T-helper 1 cell treated with Interleukin-12 subunit alpha and Interleukin-12 subunit beta and Interleukin-4 antibody, amounts not matched to agents 30 ng/mL and 1 ng/mL, for 36 hours (primary cell): ENCODE data around the gene MTMR1. TPM values are rescaled to one million over a fixed set of nuclear protein-coding genes. Genes with fewer than 3 reads are reported as not detected.

Experiments
- intact Hi-C: fragments of 100-400 bp; cut with micrococcal nuclease; formaldehyde crosslinking; loops from one replicate; pipeline ENCODE4 v1.15.1; 2024
- total RNA-seq: library from RNA; stranded (reverse); gene quantifications from 2 replicates; pipeline ENCODE4 v1.2.3, GENCODE V29; 2022

MTMR1 gene
- total RNA-seq, 1 donor from 2014 or later, result 58.2 TPM

DNA sequence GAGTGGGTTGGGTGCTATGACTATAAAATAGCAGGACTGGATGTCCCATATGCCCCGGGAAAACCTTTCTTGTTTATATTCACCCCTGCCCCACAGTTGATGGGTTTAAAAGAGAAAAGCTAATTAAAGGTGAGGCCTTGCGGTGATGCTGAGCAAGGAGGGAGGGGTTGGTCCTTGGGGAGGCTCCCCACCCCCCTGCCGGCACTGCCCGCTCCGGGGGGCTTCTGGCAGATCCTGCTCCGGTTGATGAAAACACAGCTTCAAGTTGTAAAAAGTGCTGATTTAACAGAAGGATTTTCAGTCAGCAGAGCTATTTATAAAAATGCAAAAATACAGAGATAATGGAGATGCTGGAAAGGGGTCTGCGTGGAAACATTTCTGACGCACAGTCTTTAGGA, 68.6 kb downstream of the MTMR1 start:
- intact Hi-C loops, result loop anchor here (10.0 kb wide), 1 partner anchor 633 kb away; the partner anchor contains the start of gene VMA21

DNA sequence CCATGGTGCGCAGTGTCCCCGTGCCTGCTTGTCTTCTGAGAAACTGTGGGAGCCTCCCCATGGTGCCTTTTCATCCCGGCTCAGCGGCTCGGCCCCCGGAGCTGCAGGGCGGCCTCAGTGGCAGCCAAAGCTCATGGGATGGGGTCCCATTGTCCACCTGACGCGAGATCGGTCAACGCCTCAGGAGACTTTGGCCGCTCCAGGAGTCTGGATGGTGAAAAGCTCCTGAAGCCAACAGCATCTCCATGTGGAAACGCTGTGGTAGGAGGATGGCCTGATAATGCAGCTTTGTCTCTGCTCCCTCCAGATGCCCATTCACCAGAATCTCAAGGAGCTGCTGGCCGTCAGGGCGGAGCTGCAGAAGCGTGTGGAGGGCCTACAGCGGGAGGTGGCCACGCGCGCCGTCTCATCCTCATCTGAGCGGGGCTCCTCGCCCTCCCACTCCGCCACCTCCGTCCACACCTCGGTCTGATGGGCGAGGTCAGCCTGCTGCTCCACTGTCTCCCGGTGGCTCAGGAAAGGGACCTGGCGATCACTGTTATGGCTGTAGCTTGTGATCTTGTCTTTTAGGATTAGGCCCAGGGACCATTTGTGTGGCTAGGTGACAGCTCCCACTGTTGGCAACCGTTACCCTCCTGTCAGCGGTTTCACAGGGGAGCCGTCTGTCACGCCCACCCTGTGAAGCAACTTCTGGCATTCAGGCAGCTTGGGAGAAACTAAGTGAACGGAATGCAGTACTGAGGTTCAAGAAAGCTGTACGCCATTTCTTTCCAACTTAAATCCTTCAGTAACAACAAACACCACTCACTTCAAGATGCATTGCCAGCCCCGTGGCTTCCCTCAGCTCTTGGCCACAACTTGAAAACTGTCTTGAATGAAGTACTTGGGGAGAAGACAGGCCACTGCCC, 69.3 kb downstream of the MTMR1 start:
- intact Hi-C loops, result loop anchor here (10.0 kb wide), 1 partner anchor 632 kb away; the partner anchor contains the start of gene VMA21

DNA sequence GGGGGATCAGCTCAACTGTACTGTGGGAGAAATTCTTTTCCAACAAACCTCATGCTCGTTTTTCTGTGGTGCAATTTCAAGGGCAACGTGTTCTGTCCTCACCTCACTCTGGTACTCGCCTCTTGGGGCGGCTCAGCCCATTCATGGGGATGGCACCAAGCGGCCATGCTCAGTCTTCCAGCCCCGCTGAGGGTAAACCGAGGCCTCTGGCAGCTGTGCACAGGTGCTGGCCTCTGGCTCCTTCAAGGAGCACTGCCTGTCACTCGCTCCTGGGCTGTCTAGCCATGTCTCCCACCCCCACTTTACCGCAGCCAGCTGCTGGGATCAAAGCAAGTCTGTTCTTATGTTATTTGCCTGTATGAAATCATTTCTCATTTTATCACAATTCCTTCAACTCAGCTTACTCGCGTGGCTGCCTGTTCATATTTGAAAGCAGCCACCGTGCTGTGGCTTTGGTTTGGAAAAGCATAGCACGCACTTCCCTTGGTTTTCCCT, 70.2 kb downstream of the MTMR1 start:
- intact Hi-C loops, result loop anchor here (10.0 kb wide), 1 partner anchor 631 kb away; the partner anchor contains the start of gene VMA21

DNA sequence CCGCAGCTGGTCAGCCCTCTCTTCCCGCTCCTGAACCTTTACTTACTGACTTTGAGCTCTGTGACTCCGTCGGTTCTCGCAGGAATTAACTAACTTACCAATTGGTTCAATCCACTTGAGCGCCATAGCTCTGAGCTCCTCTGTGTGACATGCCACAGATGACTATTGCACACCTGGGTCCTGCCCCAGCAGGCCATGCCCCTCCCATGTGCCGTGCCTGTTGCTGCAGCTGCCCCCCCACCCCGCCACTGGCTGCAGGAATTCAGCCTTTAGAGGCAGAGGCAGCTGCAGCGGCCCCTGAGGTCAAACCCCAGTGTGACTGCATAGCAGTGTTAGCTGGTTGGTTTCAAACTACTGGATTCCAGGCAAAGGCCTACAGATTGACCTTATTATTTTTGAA, 70.6 kb downstream of the MTMR1 start:
- intact Hi-C loops, result loop anchor here (10.0 kb wide), 1 partner anchor 631 kb away; the partner anchor contains the start of gene VMA21

DNA sequence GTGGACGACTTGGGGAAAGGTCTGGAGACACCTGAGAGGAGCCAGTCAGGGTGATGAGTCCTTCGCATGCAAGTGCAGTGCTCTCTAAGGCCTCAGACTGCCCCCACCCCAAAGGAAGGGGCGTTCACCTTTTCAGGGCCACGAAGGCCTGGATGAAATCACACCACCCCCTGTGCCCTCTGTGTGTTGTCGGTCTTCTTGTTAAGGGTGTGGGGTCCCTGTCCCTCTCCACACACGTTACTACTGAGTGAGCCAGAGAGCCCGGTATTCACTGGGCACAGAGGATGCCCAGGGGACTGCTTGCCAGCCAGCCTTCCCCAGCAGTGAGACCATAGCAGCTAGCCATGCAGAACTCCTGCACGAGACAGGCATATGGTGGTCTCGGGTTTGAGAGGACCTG, 72.0 kb downstream of the MTMR1 start:
- intact Hi-C loops, result loop anchor here (10.0 kb wide), 1 partner anchor 630 kb away; the partner anchor contains the start of gene VMA21

DNA sequence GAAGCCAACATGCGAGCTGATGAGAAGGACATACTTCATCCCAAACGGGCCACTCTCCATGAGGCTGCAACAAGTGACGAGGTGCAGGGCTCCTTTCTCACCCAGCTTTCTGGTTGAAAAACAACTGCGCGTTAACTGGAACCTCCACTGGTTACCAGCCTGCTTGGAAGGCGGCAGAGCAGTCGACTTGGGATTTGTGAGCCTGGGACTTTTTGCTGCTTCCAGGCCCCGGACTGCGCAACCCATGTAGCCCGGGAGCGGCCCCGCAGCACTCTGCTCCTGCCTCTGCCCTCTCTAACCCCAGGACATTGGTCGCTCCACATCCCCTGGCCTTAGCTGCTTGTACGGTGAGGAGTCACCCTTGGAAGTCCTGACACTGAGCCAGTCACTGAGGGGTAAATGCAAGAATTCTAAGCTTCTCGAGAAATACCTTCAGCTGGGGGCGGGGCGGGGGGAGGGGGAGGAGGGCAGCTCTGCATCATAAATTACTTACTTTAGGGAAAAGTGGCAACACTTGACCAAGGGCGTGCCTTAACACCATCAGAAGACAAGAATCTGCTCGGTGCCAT, 72.7 kb downstream of the MTMR1 start:
- intact Hi-C loops, result loop anchor here (10.0 kb wide), 1 partner anchor 629 kb away; the partner anchor contains the start of gene VMA21

DNA sequence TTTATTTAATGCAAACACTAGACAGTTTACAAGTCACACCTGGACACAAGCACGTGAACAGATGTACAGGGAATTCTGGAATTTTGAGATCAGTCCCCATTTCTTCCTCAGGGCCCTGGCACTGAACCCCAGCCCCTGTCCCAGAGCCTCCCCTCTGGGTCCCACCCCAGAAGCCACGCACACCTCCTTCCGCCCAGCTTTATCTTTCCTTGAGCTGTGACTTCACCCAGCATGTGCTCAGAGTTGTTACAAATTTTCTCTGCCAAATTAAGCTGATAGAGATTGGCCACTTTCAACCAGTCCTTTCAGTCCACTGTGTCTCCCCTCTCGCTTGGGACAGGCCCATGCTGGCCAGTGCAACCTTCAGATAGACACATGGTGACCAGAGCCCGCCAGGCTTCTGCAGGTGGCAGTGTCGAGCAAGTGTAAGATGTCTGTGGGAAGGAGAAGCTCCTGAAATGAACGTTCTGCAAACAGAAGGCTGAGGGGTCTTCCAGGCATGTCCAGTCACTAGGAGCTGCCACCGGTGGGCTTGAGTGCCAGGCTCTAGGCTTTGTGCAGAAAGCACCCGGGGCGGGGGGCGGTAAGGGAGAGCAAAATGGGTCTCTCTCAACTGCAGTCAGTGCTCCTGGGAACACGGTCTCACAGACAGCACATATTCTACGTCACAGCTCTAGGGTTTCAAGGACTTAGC, 73.3 kb downstream of the MTMR1 start:
- intact Hi-C loops, result loop anchor here (10.0 kb wide), 1 partner anchor 628 kb away; the partner anchor contains the start of gene VMA21

DNA sequence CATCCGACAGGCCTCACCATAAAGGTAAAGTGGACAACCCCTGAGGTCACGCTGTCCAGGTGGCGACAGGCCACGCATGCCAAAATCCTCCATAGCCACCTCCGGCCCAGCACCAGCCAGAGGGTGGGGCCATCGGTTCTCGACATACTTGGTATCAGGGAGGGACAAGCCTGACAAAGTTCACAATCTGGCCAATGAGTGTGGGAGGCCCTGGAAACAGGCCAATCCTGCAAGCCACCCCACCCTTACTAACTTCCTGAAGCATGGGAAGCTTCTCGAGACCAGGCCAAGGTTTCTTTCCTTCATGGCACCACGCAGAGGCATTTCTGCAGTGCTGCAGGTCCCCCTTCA, 73.8 kb downstream of the MTMR1 start:
- intact Hi-C loops, result loop anchor here (10.0 kb wide), 1 partner anchor 628 kb away; the partner anchor contains the start of gene VMA21

DNA sequence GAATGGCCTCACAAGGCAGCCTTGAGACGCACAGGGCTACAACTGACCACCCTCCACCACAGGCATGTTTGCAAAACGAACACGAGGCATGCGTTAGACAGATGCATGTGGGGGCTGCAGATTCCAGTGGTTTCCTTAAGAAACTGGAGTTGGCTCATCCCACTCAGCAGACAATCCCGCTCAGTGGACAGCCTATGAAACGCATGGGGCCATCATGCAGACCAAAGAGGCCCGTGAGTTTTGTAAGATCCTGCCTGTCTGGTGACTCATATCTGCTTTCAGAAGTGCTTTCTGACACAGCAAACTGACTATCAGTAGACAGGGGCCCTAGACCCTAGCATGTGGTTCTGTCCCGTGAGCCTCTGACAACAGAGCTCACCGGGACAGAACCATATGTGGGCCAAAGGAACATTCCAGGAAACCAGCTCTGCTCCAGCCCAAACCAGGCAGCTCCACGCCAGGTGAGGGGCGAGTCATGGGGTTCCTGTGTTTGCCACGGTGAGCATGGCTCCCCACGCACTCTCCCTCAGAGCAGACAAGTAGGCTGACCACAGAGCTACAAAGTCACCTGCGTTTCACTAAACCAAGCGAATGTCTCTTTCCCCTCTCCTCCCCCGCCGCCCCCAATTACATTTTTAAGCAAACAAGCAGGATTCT, 74.4 kb downstream of the MTMR1 start:
- intact Hi-C loops, result loop anchor here (10.0 kb wide), 1 partner anchor 627 kb away; the partner anchor contains the start of gene VMA21

DNA sequence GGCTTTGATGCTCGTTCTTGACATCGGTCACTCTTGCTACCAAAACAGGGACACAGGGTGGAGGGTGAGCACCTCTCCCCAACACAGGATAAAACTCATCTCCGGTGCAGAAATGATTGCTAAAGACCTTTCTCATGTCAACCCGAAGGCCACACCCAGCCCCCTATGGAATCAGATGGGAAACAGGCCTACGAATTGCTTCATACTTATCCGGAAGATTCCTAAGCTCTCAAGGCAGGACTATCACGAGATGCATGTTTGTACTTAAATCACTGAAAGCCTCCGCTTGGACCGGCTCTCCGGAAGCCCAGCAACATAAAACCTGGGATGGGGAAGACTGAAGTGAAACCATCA, 74.9 kb downstream of the MTMR1 start:
- intact Hi-C loops, result loop anchor here (10.0 kb wide), 1 partner anchor 627 kb away; the partner anchor contains the start of gene VMA21

DNA sequence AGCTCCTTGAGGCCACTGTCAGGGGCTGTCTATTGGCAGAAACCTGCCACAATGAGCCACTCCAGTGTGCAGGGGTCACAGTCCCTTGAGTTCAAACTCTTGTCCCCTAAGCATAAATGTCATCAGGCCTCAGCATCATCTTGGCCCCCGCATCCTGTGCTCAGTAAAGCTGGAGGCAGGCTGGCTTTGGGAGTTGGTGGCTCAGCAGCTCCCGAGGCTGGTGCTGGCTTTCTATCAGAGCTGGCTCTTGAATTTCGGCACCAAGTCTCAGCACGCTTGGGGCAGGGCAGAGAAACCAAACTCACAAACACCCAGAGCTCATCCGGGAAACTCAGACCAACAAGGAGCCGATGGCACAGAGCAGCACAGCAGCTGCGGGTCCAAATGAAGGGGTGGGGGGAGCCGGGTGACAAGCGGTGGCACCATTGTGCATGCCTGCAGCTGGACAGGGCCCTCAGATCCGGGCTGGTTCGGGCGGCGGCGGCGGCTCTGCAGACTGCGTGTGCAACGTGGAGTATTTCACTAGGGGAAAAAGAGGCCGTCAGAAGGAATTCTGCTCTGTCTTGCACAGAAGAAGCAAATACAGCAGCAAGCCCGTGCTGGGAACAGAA, 75.5 kb downstream of the MTMR1 start:
- intact Hi-C loops, result loop anchor here (10.0 kb wide), 1 partner anchor 626 kb away; the partner anchor contains the start of gene VMA21

DNA sequence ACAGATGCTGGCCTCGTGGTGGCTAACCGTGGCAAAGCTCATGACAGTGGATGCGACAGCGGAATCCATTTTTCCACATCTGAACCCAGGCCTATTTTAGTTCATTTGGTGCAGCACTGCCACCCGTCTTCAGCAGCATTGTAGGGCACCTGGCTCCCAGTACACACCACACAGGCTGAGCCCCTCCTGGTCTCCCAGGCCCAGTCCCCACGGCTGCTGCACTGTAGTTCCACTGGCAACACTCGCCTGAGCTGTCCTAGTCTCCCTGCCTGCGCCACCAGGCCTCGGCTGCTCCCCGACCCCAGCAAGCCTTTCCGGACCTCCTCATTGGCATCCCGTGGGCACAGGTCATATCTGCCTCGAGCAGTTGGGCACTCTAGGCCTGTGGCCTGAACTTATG, 76.2 kb downstream of the MTMR1 start:
- intact Hi-C loops, result loop anchor here (10.0 kb wide), 1 partner anchor 625 kb away; the partner anchor contains the start of gene VMA21

DNA sequence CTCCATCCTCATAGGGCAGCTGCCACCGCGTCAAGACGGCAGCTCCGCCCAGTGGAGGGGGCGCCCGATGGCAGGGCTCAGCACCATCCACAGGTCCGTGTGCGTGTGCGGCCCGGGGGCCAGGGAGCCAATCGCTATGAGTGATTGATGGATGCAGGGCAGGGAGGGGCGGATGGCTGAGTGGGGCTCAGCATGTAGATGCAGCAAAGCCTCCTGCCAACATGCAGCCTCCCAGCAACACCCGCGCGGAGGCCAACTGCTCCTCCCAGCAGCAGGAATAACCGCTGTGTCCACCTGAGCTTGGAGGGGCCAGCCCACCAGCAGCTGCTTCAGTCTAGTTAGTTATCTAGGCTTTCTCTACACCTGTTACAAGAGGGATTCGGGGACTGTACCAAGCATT, 77.4 kb downstream of the MTMR1 start:
- intact Hi-C loops, result loop anchor here (5.0 kb wide), 1 partner anchor 912 kb away; no protein-coding TSS in a partner anchor

DNA sequence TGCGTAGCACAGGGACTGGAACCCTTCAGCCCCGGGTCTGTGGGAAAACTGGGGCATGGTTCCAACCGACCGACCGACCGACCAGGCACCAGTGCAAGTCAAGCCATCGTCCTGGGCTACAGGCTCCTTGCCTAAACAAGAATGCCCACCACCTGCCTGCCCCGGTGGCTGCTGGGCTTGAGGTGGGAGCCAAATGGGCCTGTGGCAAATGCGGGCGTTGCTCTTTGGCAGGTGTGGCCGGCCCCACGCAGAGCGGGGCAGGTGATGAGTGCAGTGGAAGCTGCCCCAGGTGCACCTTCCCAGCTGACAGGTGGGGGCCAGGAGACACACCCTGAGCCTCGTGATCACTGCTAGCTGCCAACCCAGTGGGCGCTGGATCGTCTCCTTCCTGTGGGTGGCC, 77.9 kb downstream of the MTMR1 start:
- intact Hi-C loops, result loop anchor here (5.0 kb wide), 1 partner anchor 911 kb away; no protein-coding TSS in a partner anchor

DNA sequence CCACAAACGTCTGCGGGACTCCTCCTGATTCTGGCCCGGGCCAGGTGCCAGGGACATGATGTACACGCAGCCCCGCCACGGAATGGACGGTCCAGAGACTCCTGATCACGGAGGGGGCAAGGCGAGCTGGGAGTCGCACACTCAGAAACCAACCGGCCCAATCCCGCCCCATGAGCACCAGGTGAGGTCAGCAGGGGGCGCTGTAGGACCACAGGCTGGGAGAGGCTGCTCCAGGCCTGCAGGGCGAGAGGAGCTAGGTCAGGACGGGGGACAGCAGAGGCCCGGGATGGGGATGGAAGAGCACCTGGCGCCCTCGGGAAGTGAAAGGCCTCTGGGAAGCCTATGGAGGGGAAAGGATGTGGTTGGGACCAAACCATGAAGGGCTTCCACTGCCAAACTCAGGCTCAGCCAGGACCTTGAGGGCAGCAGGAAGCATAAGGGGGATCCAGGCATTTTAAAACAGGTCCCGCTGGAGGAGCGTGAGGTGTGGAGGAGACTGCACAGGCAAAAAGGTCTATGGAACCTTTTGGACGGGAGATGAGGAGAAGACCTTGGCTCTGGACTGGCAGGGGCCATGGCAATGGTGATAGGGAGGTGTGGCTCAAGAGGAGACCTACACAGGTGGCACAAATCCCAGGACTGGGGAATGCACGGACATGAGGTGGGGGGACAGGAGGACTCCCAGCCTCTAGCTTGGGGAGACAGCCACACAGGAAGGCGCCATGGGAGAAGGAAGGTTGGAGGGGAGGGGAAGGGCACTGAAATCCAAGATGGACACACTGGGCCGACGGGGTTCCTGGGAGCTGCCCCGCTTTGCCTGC, 79.2 kb downstream of the MTMR1 start:
- intact Hi-C loops, result loop anchor here (1.0 to 5.0 kb wide), 5 partner anchors 125 to 910 kb away; partner anchors contain the start of gene HMGB3

DNA sequence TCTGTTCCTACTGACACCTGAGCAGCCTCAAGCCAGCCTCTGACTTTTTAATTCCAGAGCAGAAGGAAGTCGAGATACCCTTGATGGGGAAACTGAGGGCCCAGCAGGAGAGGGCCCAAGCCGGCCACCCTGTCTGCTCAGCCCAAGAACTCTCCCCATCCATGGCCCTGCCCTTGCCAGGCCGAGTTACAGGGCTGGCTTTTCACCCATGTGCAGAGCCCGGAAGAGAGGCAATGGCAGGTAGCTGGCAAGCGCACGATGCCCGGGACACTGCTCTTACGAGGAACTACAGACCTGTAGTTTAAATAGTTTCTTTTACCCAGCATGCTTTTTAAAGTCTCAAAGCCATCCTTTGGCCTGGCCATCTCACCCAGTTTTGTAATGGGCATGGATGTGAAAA, 79.9 kb downstream of the MTMR1 start:
- intact Hi-C loops, result loop anchor here (2.0 to 5.0 kb wide), 2 partner anchors 210 to 909 kb away; partner anchors contain the start of gene HMGB3

DNA sequence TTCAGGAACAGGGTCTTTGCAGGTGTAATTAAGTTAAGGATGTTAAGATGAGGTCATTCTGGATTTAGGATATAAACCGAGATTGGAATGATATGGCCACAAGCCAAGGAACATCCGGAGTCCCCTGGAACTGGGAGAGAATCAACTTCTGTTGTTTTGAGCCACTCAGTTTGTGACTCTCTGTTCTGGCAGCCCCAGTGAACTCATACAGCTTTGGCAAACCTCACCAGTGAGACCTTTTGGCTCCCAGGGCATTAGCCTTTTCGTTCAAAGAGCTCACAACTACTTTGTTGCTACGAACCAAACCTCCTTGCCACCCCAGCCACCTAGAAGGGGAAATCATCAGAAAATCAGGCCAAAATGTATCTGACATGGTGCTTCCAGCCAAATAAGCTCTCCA, 80.4 kb downstream of the MTMR1 start:
- intact Hi-C loops, result loop anchor here (2.0 to 5.0 kb wide), 2 partner anchors 209 to 909 kb away; partner anchors contain the start of gene HMGB3

DNA sequence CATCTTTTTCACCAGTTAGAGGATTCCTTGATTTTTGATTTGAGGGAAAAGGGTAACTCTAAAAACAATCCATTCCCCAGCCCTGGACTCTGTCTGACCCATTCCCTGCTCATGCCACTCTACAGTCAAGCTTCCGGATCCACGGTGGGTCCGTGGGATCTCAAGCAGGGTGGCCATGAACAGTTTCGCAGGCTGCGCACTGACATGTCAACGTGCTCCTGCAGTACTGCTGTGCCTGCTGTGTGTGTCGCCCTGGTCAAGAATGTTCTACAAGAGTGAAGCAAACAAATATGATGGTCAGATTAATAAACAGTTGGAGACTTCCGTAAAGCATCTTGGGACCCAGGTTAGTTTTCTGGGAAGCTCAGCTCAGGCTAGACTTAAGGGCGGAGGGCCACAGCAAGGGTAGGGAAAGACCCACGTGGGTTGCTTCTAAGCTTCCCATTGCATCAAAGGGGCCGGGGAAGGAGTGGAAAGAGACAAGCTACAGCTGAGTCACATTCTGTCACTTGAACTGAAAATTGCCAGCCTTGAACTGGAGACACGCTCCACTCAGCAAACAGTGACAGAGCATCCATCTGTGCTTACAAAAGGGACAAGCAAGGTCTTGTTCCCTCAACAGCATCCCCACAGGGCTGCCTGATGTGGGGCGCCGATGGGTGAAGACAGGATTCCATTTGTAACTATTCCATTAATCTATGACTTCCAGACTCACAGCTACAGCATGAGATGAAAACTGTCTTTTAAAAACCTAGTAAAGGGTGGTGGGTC, 81.8 kb downstream of the MTMR1 start:
- intact Hi-C loops, result loop anchor here (5.0 kb wide), 1 partner anchor 907 kb away; no protein-coding TSS in a partner anchor
